ENCODE measurements around the gene USF2.

Gene USF2

DNA sequence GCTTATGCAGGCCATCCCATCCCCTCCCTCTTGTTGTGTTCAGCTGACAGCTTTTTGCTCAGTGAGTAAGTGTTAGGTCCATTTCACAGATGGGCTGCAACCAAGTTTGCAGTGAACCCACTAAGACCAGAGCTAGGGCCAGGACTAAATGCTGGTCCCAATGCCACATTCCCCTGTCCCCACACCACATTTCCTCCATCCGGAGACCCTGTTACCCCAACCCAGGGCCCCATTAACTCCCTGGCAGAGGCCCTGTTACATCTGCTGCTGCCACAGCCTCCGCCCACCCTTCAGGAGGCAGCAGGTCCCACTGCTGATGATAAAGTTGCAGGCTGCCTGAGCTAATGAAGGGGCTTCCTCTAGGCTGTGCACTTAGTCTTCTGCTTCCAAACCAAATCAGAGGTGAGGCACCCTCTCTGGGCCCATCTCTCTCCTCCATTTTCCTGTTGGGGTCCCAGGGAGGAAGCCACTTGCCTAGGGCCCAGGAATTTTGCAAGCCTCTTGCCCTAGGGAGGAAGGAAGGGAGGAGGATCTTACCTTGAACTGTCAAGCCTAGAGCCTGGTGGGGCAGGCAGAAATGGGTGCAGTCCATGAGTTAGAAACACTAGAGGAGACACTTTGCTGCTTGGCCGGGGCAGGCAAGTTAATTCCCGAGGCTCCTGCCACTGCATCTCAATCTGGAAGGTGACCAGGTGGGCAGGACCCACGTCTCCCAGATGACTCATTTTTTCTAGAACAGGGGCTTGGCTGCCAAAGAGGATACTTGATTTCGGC lies 3.4 kb upstream of the USF2 start:
- DNase-seq (ENCODE audit: low read depth in 1 of 2, low spot score in 1 of 2), result no peak

DNA sequence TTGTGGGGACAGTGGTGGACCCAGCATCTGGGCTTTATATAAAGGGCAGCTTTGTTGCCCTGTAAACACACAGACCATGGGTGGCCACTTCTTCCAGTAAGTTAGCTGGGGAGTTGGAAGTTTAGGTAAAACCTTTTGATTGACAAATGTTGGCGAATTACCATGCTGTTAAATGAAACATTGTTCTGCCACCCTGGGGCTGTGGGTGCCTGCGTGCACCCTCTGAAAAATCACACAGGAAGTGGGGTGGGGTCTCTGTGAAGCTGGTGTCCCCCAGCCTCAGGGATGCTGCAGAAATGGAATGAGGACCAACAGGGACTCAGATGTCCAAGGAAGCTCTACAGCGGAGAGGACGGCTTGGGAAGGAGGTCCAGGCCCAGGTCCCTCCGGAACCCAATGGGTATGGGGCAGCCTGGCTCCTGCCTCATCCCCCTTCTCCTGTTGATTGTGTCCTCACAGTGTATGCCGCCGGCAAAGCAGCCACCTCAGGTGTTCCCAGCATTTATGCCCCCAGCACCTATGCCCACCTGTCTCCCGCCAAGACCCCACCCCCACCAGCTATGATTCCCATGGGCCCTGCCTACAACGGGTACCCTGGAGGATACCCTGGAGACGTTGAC lies 2.8 kb upstream of the USF2 start:
- no peak for DNase-seq (ENCODE audit: low read depth in 1 of 2, low spot score in 1 of 2)

DNA sequence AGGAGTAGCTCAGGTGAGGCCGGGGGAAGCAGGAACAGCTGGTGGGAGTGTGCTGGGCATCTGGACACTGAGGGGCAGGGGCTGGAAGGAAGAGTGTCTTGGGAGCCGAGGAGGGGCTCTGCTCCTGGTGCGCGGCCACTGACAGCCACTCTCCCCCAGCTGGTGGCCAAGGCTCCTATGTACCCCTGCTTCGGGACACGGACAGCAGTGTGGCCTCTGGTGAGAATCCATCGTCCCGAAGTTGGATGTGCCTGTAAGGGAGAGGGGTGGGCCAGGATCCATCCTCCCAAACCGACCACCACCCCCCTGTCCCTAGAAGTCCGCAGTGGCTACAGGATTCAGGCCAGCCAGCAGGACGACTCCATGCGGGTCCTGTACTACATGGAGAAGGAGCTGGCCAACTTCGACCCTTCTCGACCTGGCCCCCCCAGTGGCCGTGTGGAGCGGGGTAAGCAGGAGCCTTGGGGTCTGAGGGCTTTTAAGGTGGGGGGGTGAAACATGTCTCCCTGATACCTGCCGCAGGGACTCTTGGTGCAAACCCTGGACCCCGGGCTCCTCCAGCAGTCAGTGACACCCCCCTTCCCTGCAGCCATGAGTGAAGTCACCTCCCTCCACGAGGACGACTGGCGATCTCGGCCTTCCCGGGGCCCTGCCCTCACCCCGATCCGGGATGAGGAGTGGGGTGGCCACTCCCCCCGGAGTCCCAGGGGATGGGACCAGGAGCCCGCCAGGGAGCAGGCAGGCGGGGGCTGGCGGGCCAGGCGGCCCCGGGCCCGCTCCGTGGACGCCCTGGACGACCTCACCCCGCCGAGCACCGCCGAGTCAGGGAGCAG lies 2.0 kb upstream of the USF2 start:
- no peak for DNase-seq (ENCODE audit: low read depth in 1 of 2, low spot score in 1 of 2)

DNA sequence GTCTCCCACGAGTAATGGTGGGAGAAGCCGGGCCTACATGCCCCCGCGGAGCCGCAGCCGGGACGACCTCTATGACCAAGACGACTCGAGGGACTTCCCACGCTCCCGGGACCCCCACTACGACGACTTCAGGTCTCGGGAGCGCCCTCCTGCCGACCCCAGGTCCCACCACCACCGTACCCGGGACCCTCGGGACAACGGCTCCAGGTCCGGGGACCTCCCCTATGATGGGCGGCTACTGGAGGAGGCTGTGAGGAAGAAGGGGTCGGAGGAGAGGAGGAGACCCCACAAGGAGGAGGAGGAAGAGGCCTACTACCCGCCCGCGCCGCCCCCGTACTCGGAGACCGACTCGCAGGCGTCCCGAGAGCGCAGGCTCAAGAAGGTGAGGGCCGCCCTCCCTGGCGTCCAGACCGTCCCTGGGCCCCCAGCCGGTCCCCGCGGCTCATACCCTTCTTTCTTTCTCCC lies 1.4 kb upstream of the USF2 start:
- DNase-seq (ENCODE audit: low read depth in 1 of 2, low spot score in 1 of 2), result peak in 1 of 2 donors; percentile 34

DNA sequence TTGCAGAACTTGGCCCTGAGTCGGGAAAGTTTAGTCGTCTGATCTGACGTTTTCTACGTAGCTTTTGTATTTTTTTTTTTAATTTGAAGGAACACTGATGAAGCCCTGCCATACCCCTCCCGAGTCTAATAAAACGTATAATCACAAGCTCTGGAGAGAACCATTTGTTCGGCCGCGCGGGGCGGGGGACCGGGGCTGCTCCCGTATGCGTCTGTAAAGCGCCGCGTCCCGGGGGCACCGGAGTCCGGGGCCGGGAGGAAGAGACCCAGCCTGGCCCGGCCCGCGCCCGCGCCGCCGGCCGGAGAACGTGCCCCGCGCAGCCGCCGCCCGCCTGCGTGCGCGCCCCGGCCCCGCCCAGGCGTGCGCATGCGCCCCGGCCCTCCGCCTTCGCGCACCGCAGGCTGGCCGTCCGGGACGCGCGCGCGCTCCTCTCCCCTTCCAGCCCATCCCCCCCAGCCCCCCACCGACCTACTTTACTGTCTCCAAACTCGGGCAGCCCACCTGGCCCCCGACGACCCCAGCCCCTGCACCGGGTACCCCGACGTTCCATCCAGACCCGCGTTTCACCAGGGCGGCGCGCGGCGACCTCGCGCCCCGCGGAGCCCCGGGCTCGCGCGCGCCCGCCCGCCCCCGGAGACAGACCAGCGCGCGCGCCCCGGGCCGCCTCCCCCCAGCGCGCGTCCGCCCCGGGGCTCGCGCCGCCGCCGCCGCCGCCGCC lies 785 bp upstream of the USF2 start:
- peak; percentile 63 to 70 for DNase-seq (ENCODE audit: low read depth in 1 of 2, low spot score in 1 of 2)

DNA sequence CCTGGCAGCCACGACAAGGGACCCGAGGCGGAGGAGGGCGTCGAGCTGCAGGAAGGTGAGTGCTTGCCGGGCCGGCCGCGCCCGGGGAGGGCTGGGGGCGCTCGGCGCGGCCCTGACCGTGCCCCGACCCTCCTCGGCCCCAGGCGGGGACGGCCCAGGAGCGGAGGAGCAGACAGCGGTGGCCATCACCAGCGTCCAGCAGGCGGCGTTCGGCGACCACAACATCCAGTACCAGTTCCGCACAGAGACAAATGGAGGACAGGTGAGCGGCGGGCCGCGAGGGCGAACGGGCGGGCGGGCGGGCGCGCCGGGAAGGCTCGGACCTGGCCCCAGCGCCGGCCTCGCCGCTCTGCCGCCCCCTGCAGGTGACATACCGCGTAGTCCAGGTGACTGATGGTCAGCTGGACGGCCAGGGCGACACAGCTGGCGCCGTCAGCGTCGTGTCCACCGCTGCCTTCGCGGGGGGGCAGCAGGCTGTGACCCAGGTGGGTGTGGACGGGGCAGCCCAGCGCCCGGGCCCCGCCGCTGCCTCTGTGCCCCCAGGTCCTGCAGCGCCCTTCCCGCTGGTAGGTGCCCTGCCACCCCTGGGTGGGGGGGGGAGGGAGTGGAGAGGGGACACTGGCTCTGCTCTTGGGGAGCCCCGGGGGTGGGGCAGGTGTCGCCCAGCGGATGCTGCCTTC lies 816 bp downstream of the USF2 start:
- DNase-seq (ENCODE audit: low read depth in 1 of 2, low spot score in 1 of 2), result peak; percentile 62 to 64

DNA sequence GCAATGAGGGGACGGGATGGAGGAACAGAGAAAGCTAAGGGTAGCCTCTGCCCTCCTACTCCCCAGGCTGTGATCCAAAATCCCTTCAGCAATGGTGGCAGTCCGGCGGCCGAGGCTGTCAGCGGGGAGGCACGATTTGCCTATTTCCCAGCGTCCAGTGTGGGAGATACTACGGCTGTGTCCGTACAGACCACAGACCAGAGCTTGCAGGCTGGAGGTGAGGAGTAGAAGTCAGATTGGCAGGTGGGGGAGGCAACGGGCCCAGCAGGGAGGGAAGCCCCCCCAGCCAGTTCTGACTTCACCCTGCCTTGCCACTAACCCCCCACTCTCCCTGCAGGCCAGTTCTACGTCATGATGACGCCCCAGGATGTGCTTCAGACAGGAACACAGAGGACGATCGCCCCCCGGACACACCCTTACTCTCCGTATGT lies 1.6 kb downstream of the USF2 start:
- DNase-seq (ENCODE audit: low read depth in 1 of 2, low spot score in 1 of 2), result no peak

DNA sequence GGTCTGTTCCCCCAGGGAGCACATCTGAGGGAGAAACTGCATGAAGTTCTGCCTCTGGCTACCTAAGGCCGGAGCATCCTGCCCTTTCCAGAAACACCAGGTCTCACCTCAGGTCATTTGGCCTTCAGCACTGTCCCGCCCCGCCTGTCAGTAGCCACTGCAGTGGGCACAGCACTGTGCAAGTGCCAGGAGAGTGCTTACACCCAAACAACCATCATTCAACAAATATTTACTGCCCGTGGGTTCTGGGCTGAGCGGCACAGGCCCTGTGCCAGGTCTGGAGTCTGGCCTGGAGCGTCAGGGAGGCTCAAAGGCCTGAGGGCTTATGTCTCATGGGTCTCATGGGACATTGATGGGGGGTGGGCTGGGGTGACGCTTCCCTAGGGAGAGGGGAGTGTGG lies 2.8 kb downstream of the USF2 start:
- DNase-seq (ENCODE audit: low read depth in 1 of 2, low spot score in 1 of 2), result no peak

DNA sequence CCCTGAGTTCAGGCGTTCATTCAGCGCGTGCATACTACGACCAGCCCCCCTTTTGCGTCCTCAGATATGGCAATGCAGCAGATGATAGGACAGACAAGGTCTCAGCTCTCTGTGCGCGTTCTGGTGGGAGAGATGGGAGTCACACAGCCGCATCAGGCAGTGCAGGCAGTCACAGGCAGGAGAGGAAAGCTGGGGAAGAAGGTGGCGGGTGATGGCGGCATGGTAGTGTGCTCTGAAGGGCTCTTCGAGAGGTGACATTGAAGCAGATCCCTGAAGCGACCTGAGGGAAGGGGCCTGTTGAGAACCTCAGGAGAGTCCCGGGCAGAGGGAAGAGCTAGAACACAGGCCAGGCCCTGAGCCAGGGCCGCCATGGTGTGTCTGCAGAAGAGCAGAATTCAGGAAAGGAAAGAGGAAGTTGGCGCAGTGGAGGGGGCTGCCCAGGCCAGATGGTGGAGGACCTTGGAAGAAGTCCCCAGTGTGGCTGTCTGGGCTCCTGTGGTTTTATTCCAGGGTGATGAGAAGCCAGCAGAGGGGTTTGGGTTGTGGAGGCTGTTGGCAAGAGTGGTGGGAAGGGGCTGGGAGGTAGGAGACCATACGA lies 3.5 kb downstream of the USF2 start:
- no peak for DNase-seq (ENCODE audit: low read depth in 1 of 2, low spot score in 1 of 2)

DNA sequence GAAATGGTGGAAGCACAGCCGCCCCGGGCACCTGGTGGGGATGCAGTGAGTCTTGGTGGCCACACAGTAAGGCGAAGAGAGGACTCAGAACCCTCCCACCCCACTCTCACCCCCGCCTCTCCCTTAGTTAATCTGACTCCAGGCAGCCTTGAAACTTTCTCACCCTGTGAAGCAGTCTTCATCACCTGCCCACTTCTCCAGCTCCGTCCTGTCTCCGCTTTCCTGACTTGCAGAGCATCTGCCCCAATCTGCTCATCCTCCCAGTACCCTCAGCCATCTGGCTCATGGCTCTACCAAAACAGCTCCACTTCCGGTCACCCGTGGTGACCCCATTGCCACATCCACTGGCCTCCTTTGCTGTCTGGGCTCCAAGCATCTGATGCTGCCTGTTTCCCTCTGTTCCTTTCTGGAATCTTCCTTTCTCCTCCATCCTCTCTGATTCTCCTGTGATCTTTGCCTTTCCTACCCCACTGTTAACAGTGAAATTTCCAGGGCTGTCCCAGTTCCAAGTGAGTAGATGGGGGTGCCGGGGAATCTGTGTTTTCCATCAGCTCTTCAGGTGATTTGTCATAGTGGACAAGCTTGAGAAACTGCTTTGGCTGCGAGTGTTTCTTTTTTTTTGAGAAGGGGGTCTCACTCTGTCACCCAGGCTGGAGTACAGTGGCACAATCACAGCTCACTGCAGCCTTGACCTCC lies 4.3 kb downstream of the USF2 start:
- no peak for DNase-seq (ENCODE audit: low read depth in 1 of 2, low spot score in 1 of 2)

DNA sequence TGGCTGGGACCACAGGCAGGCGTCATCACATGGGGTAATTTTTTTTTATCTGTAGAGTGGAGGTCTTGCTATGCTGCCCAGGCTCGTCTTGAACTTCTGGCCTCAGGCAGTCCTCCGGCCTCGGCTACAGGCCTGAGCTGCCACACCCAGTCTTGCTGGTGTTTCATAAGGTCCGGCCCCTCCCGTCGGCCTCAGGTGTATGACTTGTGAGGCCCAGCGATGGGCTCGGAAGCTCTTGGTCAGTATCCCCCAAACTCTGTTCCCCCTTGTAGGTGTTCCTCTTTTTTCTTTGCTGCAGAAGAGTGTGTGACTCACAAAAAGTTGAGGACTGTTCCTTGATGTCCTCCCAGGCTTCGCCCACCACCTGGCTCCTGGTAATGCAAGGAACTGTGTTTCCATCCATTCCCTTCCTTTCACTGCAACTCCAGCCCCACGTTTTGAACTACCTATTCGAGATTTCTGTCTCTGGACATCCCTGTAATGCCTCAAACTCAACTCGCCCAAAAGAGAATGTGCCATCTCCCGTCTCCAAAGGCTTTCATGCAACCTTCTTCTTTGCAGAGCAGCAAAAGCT lies 5.0 kb downstream of the USF2 start:
- DNase-seq (ENCODE audit: low read depth in 1 of 2, low spot score in 1 of 2), result no peak

DNA sequence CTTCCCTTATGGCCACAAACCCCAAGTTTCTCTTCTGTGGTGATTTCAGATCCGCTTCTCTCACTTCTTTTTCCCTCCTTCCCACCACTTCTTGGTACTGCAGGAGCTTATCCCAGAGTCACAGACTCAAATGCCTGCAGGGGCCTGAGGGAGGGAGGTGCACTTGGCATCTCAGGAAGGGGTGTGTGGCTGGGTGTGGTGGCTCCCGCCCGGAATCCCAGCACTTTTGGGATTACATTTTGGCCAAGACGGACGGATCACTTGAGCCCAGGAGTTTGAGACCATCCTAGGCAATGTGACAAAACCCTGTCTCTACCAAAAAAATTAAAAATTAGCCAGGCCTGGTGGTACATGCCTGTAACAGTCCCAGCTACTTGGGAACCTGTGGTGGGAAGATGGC lies 5.6 kb downstream of the USF2 start:
- DNase-seq (ENCODE audit: low read depth in 1 of 2, low spot score in 1 of 2), result no peak

DNA sequence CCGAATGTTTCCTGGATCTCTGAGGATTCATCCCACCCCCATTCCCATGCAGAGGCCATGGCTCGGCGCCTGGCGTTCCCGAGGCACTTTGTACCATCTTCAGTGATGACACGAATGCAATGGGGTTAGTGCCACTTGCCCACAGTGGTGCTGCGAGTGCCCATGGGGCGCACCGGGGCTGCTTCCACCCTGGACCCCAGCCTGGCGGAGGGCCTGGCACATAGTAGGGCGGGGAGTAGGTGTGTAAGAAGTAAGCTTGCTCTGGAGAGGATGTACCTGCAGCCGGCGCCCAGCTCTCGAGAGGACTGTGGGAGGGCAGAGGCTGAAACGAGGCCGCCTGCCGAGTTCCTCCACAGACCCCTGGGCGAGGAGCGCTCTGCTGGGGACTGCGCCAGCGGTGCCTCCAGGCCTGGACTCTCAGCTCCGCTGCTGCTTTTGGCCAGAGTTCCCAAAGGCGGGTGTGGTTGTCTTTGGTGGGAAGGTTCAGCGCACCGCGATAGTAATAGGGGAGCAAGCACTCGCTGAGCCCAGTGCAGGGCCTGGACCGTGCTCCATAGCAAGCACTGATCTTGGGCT lies 8.0 kb downstream of the USF2 start:
- no peak for DNase-seq (ENCODE audit: low read depth in 1 of 2, low spot score in 1 of 2)

DNA sequence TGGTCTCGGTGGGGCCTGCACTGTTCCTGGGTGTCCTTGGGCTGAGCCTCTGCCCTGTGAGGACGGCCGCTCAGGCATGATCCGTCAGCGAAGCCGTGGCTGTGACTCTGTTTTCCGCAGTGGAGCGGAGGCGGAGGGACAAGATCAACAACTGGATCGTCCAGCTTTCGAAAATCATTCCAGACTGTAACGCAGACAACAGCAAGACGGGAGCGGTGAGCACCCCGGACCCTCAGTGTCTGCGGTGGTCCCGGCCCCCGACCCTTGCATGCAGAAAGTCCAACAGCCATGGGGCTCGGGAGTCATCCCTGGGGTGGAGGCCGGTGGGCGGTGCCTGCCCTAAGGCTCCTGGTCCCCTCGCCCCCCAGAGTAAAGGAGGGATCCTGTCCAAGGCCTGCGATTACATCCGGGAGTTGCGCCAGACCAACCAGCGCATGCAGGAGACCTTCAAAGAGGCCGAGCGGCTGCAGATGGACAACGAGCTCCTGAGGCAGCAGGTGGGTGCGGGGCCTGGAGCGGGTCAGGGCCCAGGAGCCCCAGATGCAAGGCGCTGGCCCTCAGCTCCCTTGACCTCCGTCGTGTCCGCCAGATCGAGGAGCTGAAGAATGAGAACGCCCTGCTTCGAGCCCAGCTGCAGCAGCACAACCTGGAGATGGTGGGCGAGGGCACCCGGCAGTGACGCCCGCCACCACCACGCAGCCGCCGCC lies 10.0 kb downstream of the USF2 start:
- DNase-seq (ENCODE audit: low read depth in 1 of 2, low spot score in 1 of 2), result no peak

DNA sequence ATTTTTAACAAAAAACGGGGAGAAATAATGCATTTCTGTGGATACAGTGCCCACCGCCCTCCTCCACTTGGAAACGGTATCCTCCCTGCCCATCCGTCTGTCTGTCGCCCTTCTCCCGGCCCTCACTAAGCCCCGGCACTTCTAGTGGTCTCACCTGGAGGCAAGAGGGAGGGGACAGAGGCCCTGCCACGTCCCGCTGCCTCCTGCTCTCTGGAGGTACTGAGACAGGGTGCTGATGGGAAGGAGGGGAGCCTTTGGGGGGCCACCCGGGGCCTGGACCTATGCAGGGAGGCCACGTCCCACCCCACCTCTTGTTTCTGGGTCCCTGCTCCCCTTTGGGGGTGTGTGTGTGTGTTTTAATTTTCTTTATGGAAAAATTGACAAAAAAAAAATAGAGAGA lies 10.6 kb downstream of the USF2 start:
- DNase-seq (ENCODE audit: low read depth in 1 of 2, low spot score in 1 of 2), result no peak

DNA sequence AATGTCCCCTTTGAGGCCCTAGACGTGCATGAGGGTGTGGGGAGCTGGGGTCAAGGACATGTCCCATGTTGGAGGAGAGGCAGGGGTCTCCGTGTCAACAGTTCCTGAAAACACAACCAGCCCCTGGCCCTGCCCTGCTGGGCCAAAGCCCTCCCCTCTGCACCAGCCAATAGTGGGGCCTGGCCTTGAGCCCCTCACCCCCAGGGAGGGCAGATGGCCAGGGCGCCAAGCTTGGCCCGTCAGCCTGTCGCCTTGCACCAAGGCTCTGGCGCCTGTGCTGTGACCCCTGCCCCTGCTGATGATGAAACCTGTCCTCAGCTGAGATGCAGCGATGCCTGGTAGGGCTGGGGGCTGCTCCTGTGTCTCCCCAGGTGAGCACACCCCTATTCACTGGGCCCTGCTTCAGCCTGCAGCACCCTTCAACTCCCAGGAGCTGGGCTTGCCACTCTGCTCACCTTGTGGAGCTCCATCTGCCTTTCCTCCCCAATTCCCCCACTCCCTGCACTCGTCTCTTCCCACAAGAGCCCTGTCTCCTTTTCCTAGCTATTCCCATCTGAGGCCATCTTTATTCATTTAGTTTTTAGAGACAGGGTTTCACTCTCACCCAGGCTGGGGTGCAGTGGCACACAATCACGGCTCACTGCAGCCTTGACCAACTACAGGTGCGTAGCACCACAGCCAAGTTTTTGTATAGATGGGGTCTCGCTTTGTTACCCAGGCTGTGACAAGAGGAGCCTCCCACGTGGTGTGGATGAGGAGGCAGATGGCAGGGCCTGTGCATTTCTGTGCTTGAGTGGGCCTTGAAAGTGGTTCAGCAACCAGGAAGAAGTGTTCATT lies 11.4 kb downstream of the USF2 start:
- DNase-seq (ENCODE audit: low read depth in 1 of 2, low spot score in 1 of 2), result no peak

DNA sequence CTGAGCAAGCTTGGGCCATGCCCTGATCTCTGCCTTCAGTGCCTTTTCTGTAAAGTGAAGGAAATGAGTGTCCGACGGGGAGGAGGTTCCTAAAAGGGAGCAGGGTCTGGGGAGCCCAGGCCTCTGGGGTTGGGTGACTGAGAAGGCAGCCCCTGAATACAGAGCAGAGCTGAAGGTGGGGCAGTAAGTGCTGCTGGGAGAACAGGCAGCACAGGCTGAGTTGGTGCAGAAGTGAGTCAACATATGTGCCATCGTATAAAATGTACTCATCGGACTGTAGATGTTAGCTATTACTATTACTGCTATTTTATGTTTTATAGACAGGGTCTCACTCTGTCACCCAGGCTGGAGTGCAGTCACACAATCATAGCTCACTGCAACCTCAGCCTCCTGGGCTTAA lies 12.5 kb downstream of the USF2 start:
- no peak for DNase-seq (ENCODE audit: low read depth in 1 of 2, low spot score in 1 of 2)
